D341Med (cell line): Measurements from ENCODE around the gene BLTP2.
"Not testable (repeated sequence)": the region's sequence is repeated elsewhere in the genome, so short reads cannot be mapped to it uniquely, and the experiment has no call there.

Source experiments
- DNase-seq: peaks from one replicate; pipeline ENCODE4 v3.0.0; 2012; ENCODE audit warnings: low spot score

The BLTP2 gene

DNA sequence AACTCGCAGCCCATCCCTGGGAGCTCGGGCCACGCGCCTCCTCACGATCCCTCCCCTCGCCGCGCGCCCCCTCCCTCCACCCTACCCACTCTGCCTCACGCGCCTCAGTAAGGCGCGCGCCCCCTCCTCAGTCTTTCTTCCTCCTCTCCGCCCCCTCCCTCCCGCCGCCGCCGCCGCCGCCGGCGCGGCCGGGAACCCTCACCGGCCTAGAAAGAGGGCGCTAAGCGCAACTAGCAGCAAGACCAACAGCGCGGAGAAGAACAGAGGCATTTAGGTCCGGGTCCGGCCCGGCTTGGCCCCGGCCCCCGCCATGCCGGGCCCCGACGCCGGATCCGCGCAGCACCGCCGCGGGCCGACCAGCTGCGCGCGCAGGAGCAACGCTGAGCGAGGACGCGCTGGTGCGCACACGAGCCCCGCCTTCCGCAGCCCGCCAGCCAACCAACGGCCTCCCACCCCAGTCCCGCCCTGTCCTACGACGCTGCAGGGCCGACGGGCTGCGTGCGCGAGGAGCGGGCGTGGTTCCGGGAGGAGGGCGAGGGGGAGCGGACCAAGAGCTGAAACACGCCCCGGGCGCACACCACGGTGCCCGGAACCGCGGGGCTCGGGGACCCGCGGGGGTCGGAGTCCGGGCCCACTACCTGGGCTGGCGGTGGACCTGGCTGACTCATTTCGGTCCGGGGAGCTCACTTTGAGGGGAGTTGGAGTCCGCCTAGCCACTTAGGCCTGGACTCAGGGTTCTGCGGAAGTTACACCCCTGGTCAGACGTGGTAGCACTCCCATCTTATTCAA, at the start of gene BLTP2:
Gene BLTP2 (minus strand): TSS at position 372 of the 789 bp plus-strand sequence. CDS start 102 bp downstream, at position 270.
- DNase-seq: peak; percentile 100

DNA sequence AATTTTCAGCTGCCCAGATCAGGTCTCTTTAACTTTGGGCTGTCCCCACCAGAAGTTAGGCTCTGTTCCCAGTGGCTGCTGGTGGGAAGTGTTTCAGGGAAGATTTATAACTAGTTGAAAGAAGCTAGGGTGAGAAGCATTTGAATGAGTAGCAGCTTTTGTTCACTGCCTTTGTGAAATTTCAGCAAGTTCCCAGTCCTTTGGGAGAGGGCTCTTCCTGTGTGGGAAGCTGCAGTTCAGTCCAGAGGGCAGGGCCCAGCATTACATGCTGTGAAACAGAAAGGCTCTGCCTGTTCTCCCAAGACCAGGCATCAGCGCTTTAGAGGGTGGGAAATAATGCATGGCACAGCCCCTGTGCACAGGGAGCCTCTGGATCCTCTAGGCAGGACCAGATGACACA, 48.9 kb upstream of the BLTP2 start:
- no peak for DNase-seq

DNA sequence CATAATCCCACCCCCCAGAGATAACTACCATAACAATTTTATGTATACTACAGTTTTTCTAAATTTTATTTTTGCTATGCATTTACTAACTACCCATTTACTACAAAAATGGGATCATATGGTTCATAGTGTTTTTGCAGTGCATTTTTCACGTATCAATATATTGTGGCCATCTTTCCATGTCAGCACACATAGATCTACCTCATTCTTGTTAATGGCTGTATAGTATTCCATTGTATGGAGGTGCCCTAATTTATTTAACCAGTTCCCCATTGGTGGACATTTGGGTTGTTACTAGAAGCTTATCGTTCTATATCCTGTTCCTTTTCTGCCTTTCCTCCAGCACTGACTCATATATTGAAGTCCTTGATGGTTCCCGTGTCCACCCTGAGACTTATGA, 44.1 kb upstream of the BLTP2 start:
- no peak for DNase-seq

GRCh38 chr17:28688481-28688880, 43.5 kb upstream of the BLTP2 start:
- no peak for DNase-seq

- DNase-seq: peak; percentile 58
Observed at GRCh38 chr17:28686296-28686695, 41.3 kb upstream of the BLTP2 start.

GRCh38 chr17:28685366-28685765, 40.4 kb upstream of the BLTP2 start:
- DNase-seq: no peak

DNA sequence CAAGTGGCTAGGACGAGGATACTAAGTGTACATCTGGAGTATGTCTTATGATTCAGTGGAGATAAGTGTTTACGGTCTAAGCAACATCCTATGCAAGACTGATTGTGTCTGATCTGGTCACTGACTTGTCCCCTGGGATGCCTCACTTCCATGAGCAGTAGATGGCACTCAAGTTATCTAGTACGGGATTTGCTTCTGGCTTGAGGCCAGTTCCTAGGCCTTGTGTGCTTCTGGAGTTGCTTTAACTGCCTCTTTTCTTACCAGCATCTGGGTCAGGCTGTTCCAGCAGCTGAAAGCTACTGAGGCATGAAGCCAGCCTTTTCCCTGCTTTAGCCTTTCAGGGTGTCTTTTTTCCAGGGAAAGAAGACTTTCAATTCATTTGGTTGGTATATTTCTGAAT, 40.0 kb upstream of the BLTP2 start:
- DNase-seq: peak; percentile 86

GRCh38 chr17:28682655-28683054, 37.7 kb upstream of the BLTP2 start:
- peak; percentile 30 for DNase-seq

DNA sequence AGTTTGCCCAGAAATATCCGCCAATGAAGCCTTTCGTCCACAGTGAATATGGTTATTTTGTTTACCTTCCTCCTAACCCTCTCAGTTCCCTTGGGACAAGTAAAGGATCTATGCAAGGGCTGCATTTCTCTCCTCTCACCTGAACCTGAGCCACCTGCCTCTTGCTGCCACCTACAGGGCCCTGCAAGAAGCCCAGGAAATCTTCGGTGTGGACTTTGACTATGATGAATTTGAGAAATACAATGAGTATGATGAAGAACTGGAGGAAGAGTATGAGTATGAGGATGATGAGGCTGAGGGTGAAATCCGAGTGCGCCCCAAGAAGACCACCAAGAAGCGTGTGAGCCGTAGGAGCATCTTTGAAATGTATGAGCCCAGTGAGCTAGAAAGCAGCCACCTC, 31.0 kb upstream of the BLTP2 start:
- no peak for DNase-seq

- DNase-seq: no peak
Observed at GRCh38 chr17:28675490-28675889, 30.5 kb upstream of the BLTP2 start.

DNA sequence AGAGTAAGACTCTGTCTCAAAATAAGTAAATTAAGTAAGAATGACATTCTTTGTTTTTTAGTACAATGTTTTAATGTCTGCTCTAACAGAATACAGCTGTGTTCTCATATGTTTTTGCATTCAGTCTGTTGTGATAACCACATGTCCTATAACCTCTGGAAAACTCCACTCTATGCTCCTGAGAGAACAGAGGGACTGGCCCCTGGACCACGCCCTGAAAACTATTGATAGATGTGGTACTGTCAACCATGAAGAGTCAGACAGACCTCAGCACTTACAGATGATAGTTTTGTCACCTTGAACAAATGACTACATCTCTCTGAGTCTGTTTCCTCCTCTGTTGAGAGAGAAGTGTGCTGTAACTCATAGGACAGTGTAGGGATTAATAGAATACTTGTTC, 25.0 kb upstream of the BLTP2 start:
- DNase-seq: no peak

- no peak for DNase-seq
Observed at GRCh38 chr17:28667870-28668269, 22.9 kb upstream of the BLTP2 start.

DNA sequence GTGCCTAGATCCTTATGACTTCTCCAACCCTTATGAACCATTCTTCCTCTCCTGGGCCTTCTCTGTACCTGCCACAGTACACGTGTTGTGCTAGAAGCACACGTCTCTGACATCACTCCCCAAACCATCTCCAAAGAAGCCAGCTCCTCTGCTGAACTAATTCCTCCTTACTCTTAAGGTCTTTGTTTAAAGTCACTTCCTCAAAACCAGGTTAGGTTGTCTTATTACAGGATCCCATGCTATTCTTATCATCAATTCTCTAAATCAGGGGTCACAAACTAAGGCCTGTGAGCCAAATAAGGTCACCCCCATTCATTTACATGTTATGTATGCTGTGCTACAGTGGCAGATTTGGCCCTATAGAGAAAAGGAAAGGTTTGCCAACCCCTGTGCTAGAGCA, 21.0 kb upstream of the BLTP2 start:
- no peak for DNase-seq

DNA sequence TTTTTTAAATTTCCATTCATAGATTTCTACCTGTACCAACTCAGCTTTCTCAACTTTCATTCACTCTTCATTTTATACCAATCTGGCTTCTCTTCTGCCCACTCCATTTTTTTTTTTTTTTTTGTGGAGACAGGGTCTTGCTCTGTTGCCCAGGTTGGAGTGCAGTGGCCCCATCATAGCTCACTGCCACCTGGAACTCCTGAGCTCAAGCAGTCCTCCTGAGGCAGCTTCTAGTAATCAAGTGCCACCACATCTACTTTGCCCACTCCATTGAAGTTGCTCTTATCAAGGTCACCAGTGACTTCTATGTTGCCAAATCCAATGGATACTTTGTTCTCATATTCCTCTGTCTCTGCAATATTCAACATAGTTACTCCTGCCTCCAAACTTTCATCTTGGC, 18.8 kb upstream of the BLTP2 start:
- DNase-seq: no peak

- no peak for DNase-seq
Observed at GRCh38 chr17:28662527-28662829, 17.5 kb upstream of the BLTP2 start.

- DNase-seq: peak; percentile 98
Observed at GRCh38 chr17:28661635-28662526, 16.9 kb upstream of the BLTP2 start, which contains the start of the genes SDF2 and SUPT6H. Gene SDF2, minus strand, starts transcription at chr17:28661906. Its CDS starts 30 bp downstream, at chr17:28661876. Gene SUPT6H, plus strand, starts transcription at chr17:28662205. Its CDS starts 11,197 bp downstream, at chr17:28673402.

DNA sequence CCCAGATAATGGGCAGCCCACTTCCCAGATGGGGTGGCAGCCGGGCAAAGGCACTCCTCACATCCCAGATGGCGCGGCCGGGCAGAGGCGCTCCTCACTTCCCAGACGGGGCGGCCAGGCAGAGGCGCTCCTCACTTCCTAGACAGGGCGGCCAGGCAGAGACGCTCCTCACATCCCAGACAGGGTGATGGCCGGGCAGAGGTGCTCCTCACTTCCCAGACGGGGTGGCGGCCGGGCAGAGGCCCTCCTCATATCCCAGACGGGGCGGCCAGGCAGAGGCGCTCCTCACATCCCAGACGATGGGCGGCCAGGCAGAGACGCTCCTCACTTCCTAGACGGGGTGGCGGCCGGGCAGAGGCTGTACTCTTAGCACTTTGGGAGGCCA, 14.5 kb upstream of the BLTP2 start:
- DNase-seq: not testable (repeated sequence)

GRCh38 chr17:28658766-28659496, 14.0 kb upstream of the BLTP2 start:
- DNase-seq: not testable (repeated sequence)

DNA sequence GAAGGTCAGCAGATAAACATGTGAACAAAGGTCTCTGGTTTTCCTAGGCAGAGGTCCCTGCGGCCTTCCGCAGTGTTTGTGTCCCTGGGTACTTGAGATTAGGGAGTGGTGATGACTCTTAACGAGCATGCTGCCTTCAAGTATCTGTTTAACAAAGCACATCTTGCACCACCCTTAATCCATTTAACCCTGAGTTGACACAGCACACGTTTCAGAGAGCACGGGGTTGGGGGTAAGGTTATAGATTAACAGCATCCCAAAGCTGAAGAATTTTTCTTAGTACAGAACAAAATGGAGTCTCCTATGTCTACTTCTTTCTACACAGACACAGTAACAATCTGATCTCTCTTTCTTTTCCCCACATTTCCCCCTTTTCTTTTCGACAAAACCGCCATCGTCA, 13.4 kb upstream of the BLTP2 start:
- DNase-seq: not testable (repeated sequence)

DNA sequence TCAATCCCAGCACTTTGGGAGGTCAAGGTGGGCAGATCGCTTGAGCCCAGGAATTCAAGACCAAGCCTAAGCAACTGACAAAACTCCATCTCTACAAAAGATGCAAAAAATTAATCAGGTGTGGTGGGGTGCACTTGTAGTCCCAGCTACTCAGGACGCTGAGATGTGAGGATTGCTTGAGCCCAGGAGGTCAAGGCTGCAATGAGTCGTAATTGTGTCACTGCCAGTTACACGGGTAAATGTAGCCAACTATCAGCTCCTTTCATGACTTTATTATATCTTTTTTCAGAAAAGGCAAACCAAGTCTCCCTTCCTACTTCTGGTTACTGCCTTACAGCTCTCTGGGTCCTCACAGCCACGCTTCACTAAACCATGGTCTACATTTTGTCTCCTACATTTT, 12.8 kb upstream of the BLTP2 start:
- no peak for DNase-seq

GRCh38 chr17:28655160-28655559, 10.2 kb upstream of the BLTP2 start:
- DNase-seq: no peak

DNA sequence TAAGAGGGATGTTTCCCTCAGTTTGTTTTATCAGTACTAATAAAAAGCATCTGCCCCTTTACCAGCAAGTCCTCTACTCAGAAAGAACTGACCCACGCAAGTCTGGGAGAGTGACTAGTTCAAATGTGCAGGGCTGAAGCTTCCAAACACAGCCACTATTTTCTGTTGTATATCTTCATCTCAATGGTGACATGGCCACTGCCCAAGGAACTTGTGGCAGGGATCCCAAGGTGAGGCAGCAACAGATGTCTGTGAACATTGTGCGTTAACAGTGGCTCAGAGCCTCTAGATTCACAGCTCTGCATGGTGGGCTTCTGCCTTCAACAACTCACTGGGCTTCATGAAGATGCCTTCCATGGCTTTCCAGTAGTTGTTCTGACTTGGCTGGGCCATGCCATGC, 3.7 kb upstream of the BLTP2 start:
- DNase-seq: no peak
